Thyroid gland (tissue), 4 donors: ENCODE results near the gene DGCR8.

Experiments
- CTCF ChIP-seq, 6 experiments: fragments of 200-600 bp in 3 of 6; fragments of 450-650 bp in 3 of 6; sonication (generic) in 3 of 6; IDR thresholded peaks; one replicate each; pipeline ENCODE4 v1.5.1; 2016 to 2019; ENCODE audit warnings: antibody characterized with exemption in 6 of 6, mild to moderate bottlenecking in 2 of 6, inconsistent platforms in 1 of 6, moderate library complexity in 1 of 6
- POLR2A ChIP-seq, 2 donors: fragments of 450-650 bp; IDR thresholded peaks; one replicate each; pipeline ENCODE4 v1.6.1; 2017; ENCODE audit warnings: antibody characterized with exemption in 2 of 2, mild to moderate bottlenecking in 2 of 2, moderate library complexity in 1 of 2

DNA sequence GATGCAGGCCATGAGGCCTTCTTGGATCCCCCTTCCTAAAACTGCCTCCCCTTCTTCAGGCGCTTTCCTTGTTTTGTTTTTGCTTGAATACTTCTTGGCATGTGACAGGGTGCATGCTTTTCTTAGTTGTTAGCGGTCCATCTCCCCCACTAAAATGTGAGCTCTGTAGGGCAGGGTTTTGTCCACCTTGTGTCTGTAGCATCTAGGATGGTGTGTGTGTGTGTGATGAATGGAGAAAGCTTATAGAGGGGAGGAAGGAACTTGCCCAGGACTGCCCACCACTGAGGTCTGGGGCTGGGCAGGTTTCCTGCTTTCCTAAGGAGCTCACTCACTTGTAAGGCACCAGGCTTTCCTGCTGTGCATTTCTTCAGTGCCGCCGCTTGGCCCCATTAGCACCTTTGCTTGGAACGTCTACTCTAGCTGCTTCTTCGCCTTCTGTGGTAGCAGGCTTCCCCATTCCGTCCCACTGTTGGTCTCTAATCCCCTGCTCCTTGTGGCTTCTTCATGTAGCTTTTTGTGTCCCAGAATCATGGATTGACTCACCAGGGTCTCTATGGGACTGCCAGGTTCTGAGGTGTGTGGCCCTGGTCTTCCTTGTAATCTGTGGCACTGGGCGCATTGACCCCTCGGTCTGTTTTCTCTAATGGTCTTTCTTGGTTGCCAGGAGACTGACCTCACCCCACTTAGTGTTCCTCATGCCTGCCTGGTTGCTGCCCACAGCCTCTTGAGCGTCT is 3.3 kb downstream of the DGCR8 start:
- TF ChIP-seq POLR2A (IDR thresholded peaks at IDR 0.05) (no peak), CTCF (IDR thresholded peaks at IDR 0.05) (no peak)
